ENCODE data around the gene SPARC. TPM values are rescaled to one million over a fixed set of nuclear protein-coding genes. Genes with fewer than 3 reads are reported as not detected.

Gene SPARC
- total RNA-seq, 1 experiment from 2014 or later = 418 TPM

DNA sequence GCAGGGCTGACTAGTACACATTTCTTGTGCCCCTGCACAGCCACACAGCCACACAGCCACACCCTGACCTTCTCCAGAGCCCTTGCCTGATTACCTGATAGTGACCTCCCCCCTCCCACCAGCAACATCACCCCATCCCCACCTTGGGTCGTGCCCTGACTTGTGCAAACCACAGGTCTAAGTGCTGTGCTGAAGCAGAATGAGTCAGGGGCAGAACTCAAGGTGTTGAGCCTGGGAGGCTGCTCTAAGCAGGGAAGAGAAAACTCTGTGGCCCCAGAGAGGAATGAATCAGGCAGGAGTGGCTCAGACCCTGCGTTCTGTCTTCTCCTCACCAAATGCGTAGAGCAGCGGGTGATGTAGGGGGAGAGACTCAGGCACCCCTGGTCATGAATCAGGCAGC is 71.3 kb downstream of the SPARC start:
- TF ChIP-seq, protein P1, sequence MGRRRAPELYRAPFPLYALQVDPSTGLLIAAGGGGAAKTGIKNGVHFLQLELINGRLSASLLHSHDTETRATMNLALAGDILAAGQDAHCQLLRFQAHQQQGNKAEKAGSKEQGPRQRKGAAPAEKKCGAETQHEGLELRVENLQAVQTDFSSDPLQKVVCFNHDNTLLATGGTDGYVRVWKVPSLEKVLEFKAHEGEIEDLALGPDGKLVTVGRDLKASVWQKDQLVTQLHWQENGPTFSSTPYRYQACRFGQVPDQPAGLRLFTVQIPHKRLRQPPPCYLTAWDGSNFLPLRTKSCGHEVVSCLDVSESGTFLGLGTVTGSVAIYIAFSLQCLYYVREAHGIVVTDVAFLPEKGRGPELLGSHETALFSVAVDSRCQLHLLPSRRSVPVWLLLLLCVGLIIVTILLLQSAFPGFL (CRISPR knock-in tag; IDR thresholded peaks at IDR 0.05; ENCODE audit: borderline replicate concordance) = no peak
- TF ChIP-seq TP53 (CRISPR knock-in tag; IDR thresholded peaks at IDR 0.05) (no peak), PRRX2 (CRISPR knock-in tag; IDR thresholded peaks at IDR 0.05) (no peak), SP1 (CRISPR knock-in tag; conservative IDR thresholded peaks at IDR 0.05) (no peak), ZNF671 (CRISPR knock-in tag; IDR thresholded peaks at IDR 0.05) (no peak), FOXK1 (CRISPR knock-in tag; IDR thresholded peaks at IDR 0.05) (no peak)
- TF ChIP-seq, protein P2, sequence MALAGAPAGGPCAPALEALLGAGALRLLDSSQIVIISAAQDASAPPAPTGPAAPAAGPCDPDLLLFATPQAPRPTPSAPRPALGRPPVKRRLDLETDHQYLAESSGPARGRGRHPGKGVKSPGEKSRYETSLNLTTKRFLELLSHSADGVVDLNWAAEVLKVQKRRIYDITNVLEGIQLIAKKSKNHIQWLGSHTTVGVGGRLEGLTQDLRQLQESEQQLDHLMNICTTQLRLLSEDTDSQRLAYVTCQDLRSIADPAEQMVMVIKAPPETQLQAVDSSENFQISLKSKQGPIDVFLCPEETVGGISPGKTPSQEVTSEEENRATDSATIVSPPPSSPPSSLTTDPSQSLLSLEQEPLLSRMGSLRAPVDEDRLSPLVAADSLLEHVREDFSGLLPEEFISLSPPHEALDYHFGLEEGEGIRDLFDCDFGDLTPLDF (CRISPR knock-in tag; IDR thresholded peaks at IDR 0.05) = no peak
- TF ChIP-seq, protein P3, sequence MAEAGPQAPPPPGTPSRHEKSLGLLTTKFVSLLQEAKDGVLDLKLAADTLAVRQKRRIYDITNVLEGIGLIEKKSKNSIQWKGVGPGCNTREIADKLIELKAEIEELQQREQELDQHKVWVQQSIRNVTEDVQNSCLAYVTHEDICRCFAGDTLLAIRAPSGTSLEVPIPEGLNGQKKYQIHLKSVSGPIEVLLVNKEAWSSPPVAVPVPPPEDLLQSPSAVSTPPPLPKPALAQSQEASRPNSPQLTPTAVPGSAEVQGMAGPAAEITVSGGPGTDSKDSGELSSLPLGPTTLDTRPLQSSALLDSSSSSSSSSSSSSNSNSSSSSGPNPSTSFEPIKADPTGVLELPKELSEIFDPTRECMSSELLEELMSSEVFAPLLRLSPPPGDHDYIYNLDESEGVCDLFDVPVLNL (CRISPR knock-in tag; IDR thresholded peaks at IDR 0.05; ENCODE audit: borderline replicate concordance, low read depth) = no peak
- TF ChIP-seq, protein P4, sequence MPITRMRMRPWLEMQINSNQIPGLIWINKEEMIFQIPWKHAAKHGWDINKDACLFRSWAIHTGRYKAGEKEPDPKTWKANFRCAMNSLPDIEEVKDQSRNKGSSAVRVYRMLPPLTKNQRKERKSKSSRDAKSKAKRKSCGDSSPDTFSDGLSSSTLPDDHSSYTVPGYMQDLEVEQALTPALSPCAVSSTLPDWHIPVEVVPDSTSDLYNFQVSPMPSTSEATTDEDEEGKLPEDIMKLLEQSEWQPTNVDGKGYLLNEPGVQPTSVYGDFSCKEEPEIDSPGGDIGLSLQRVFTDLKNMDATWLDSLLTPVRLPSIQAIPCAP (CRISPR knock-in tag; IDR thresholded peaks at IDR 0.05) = no peak
- TF ChIP-seq, protein P5, sequence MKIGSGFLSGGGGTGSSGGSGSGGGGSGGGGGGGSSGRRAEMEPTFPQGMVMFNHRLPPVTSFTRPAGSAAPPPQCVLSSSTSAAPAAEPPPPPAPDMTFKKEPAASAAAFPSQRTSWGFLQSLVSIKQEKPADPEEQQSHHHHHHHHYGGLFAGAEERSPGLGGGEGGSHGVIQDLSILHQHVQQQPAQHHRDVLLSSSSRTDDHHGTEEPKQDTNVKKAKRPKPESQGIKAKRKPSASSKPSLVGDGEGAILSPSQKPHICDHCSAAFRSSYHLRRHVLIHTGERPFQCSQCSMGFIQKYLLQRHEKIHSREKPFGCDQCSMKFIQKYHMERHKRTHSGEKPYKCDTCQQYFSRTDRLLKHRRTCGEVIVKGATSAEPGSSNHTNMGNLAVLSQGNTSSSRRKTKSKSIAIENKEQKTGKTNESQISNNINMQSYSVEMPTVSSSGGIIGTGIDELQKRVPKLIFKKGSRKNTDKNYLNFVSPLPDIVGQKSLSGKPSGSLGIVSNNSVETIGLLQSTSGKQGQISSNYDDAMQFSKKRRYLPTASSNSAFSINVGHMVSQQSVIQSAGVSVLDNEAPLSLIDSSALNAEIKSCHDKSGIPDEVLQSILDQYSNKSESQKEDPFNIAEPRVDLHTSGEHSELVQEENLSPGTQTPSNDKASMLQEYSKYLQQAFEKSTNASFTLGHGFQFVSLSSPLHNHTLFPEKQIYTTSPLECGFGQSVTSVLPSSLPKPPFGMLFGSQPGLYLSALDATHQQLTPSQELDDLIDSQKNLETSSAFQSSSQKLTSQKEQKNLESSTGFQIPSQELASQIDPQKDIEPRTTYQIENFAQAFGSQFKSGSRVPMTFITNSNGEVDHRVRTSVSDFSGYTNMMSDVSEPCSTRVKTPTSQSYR (CRISPR knock-in tag; IDR thresholded peaks at IDR 0.05) = no peak
- TF ChIP-seq, protein P6, sequence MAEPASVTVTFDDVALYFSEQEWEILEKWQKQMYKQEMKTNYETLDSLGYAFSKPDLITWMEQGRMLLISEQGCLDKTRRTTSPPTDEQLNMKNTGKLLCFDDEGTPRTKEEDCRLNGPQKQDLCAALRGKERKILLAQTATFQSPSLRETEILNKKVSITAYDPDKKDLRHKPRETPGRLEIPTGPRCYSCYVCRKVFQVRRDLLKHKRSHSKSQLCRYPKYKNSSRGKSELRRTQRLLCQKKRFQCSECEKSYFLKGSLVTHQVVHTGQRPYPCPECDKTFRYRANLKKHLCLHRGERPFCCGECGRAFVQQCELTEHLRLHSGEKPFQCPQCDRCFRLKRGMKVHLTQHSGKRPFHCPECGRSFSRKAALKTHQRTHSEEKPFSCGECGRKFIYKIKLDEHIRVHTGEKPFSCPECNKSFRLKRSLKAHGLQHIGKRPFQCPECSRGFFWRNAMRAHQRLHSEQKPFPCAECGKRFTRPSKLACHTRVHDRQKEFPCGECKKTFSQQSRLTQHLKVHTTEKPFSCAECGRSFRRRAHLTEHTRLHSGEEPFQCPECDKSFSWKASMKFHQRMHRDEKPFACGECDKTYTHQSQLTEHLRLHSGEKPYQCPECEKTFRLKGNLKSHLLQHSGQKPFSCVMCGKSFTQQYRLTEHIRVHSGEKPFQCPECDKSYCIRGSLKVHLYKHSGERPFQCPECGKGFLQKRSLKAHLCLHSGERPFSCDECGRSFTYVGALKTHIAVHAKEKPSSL (CRISPR knock-in tag; conservative IDR thresholded peaks at IDR 0.05) = no peak
- Mint-ChIP-seq H3K4me3 (no peak overlapping the region), H3K36me3 (no peaks in the 10 kb centered on the region), H3K27me3 (ENCODE audit: low read depth) (no peaks in the 10 kb centered on the region; the same call in 1 of the 2 replicates), H3K27ac (no peak overlapping the region), H3K9me3 (peaks cover 4% of the 10 kb centered on the region; the same call in 1 of the 2 replicates), H3K4me1 (peaks cover 29% of the 10 kb centered on the region)
- ATAC-seq = no peak
- no peak for DNase-seq (ENCODE audit: low spot score)
- ChIA-PET CTCF (interaction anchor here (1.0 kb wide), 1 partner anchor 37 kb away, joined by 5 read pairs; no protein-coding TSS in a partner anchor), POLR2A (no interaction called here)

DNA sequence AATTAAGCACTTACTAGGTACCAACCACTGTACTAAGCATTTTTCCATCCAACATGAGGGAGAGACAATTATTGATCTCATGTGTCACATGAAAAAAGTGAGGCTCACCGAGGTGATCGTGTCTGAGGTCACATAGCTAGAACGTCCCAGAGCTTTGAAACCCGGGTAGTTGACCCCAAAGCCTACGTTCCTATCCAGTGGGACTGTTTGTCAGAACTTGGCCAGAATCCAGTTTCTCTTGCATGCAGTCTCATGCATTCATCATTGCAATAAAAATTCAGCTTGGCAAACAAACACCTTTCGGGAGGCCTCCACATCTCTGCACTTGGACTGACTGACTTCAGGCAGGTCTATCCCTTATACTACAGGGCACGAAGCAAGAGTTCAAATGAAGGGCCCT is 72.2 kb downstream of the SPARC start:
- peaks cover 4% of the 10 kb centered on the region; the same call in 1 of the 2 replicates for H3K9me3 Mint-ChIP-seq
- H3K36me3 Mint-ChIP-seq = no peaks in the 10 kb centered on the region
- H3K4me3 Mint-ChIP-seq = no peak overlapping the region
- ATAC-seq = no peak
- no peak for DNase-seq (ENCODE audit: low spot score)
- H3K27ac Mint-ChIP-seq = no peak overlapping the region
- H3K4me1 Mint-ChIP-seq = peaks cover 20% of the 10 kb centered on the region
- no peaks in the 10 kb centered on the region; the same call in 1 of the 2 replicates for H3K27me3 Mint-ChIP-seq (ENCODE audit: low read depth)
- ChIA-PET CTCF (interaction anchor here (1.0 kb wide), 3 partner anchors 37 to 91 kb away, joined by 3 to 5 read pairs (median 4); no protein-coding TSS in a partner anchor), POLR2A (no interaction called here)
- TF ChIP-seq, protein P7, sequence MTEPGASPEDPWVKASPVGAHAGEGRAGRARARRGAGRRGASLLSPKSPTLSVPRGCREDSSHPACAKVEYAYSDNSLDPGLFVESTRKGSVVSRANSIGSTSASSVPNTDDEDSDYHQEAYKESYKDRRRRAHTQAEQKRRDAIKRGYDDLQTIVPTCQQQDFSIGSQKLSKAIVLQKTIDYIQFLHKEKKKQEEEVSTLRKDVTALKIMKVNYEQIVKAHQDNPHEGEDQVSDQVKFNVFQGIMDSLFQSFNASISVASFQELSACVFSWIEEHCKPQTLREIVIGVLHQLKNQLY (CRISPR knock-in tag; IDR thresholded peaks at IDR 0.05) = no peak
- TF ChIP-seq NFATC4 (CRISPR knock-in tag; IDR thresholded peaks at IDR 0.05) (no peak), NR2C2 (CRISPR knock-in tag; IDR thresholded peaks at IDR 0.05) (no peak), FOXJ3 (CRISPR knock-in tag; IDR thresholded peaks at IDR 0.05; ENCODE audit: borderline replicate concordance) (no peak), HMGA2 (CRISPR knock-in tag; IDR thresholded peaks at IDR 0.05) (no peak), NFYB (CRISPR knock-in tag; conservative IDR thresholded peaks at IDR 0.05; ENCODE audit: low read depth) (no peak)
- TF ChIP-seq, protein P8, sequence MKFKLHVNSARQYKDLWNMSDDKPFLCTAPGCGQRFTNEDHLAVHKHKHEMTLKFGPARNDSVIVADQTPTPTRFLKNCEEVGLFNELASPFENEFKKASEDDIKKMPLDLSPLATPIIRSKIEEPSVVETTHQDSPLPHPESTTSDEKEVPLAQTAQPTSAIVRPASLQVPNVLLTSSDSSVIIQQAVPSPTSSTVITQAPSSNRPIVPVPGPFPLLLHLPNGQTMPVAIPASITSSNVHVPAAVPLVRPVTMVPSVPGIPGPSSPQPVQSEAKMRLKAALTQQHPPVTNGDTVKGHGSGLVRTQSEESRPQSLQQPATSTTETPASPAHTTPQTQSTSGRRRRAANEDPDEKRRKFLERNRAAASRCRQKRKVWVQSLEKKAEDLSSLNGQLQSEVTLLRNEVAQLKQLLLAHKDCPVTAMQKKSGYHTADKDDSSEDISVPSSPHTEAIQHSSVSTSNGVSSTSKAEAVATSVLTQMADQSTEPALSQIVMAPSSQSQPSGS (CRISPR knock-in tag; IDR thresholded peaks at IDR 0.05; ENCODE audit: borderline replicate concordance, low read depth) = no peak
- TF ChIP-seq, protein P9, sequence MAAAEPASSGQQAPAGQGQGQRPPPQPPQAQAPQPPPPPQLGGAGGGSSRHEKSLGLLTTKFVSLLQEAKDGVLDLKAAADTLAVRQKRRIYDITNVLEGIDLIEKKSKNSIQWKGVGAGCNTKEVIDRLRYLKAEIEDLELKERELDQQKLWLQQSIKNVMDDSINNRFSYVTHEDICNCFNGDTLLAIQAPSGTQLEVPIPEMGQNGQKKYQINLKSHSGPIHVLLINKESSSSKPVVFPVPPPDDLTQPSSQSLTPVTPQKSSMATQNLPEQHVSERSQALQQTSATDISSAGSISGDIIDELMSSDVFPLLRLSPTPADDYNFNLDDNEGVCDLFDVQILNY (CRISPR knock-in tag; IDR thresholded peaks at IDR 0.05) = no peak
- TF ChIP-seq, protein P10, sequence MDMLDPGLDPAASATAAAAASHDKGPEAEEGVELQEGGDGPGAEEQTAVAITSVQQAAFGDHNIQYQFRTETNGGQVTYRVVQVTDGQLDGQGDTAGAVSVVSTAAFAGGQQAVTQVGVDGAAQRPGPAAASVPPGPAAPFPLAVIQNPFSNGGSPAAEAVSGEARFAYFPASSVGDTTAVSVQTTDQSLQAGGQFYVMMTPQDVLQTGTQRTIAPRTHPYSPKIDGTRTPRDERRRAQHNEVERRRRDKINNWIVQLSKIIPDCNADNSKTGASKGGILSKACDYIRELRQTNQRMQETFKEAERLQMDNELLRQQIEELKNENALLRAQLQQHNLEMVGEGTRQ (CRISPR knock-in tag; IDR thresholded peaks at IDR 0.05) = no peak
